Activated naive CD8-positive, alpha-beta T cell treated with anti-CD3 and anti-CD28 coated beads, Interleukin-2, amount 50 U/mL, for 16 hours (primary cell): ENCODE measurements around the gene KLHL3.

Source experiments
- DNase-seq: peaks from one replicate; pipeline ENCODE4 v3.0.0-alpha.2; 2020; ENCODE audit warnings: low read depth, low spot score

KLHL3 gene

GRCh38 chr5:137611794-137612435, 124.0 kb downstream of the KLHL3 start:
- no peak for DNase-seq

GRCh38 chr5:137611011-137611580, 124.8 kb downstream of the KLHL3 start:
- no peak for DNase-seq

GRCh38 chr5:137610598-137610997, 125.3 kb downstream of the KLHL3 start:
- no peak for DNase-seq

GRCh38 chr5:137609127-137609526, 126.8 kb downstream of the KLHL3 start:
- no peak for DNase-seq

- DNase-seq: no peak
Observed at GRCh38 chr5:137607771-137608170, 128.1 kb downstream of the KLHL3 start.

- DNase-seq: no peak
Observed at GRCh38 chr5:137606401-137606800, 129.5 kb downstream of the KLHL3 start.

GRCh38 chr5:137605411-137605810, 130.5 kb downstream of the KLHL3 start:
- no peak for DNase-seq

- DNase-seq: no peak
Observed at GRCh38 chr5:137604348-137605095, 131.4 kb downstream of the KLHL3 start.

GRCh38 chr5:137603891-137604290, 132.0 kb downstream of the KLHL3 start:
- DNase-seq: no peak

GRCh38 chr5:137603356-137603755, 132.5 kb downstream of the KLHL3 start:
- no peak for DNase-seq

- no peak for DNase-seq
Observed at GRCh38 chr5:137602721-137603273, 133.1 kb downstream of the KLHL3 start.

- no peak for DNase-seq
Observed at GRCh38 chr5:137600721-137601360, 135.0 kb downstream of the KLHL3 start.

GRCh38 chr5:137599457-137599856, 136.4 kb downstream of the KLHL3 start:
- no peak for DNase-seq

- no peak for DNase-seq
Observed at GRCh38 chr5:137598399-137598798, 137.5 kb downstream of the KLHL3 start.

- DNase-seq: no peak
Observed at GRCh38 chr5:137596941-137597340, 138.9 kb downstream of the KLHL3 start.

- no peak for DNase-seq
Observed at GRCh38 chr5:137595396-137596079, 140.4 kb downstream of the KLHL3 start.

- no peak for DNase-seq
Observed at GRCh38 chr5:137594717-137595116, 141.2 kb downstream of the KLHL3 start.

GRCh38 chr5:137592317-137592716, 143.6 kb downstream of the KLHL3 start:
- DNase-seq: no peak

- no peak for DNase-seq
Observed at GRCh38 chr5:137589185-137589584, 146.7 kb downstream of the KLHL3 start.

GRCh38 chr5:137587919-137588318, 148.0 kb downstream of the KLHL3 start:
- no peak for DNase-seq

GRCh38 chr5:137584262-137584661, 151.6 kb downstream of the KLHL3 start:
- DNase-seq: no peak

GRCh38 chr5:137583129-137583528, 152.8 kb downstream of the KLHL3 start:
- DNase-seq: no peak
